ENCODE results near the gene CFAP300.

Gene CFAP300

GRCh38 chr11:102112509-102112821 lies 65.2 kb downstream of the CFAP300 start:
- H3K9ac ChIP-seq (ENCODE audit: low read length), result peak overlapping the region; percentile 95
- peak overlapping the region; percentile 91 for H3K4me3 ChIP-seq (ENCODE audit: low read length)
- peaks cover 7% of the 10 kb centered on the region for H3K36me3 ChIP-seq (ENCODE audit: control insufficient read depth, low read depth, low read length)
- H3K4me1 ChIP-seq (ENCODE audit: control insufficient read depth, low read depth, low read length), result peaks cover 58% of the 10 kb centered on the region
- H3K27ac ChIP-seq (ENCODE audit: low read length), result peak overlapping the region; percentile 68
- peaks cover 6% of the 10 kb centered on the region for H3K27me3 ChIP-seq (ENCODE audit: control insufficient read depth, insufficient read depth, low read length)
- no peaks in the 10 kb centered on the region for H3K9me3 ChIP-seq (ENCODE audit: control insufficient read depth, low read depth, low read length)

DNA sequence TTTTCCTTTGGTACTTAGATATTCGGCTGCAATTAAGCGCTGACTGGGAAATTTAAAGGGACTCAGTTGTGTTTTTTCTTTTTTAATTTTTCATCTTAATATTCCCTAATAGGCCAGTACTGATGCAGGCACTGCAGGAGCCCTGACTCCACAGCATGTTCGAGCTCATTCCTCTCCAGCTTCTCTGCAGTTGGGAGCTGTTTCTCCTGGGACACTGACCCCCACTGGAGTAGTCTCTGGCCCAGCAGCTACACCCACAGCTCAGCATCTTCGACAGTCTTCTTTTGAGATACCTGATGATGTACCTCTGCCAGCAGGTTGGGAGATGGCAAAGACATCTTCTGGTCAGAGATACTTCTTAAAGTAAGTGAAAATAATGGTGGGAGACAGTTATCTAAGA lies 66.8 kb downstream of the CFAP300 start:
- peaks cover under 1% of the 10 kb centered on the region for H3K27me3 ChIP-seq (ENCODE audit: control insufficient read depth, insufficient read depth, low read length)
- peaks cover 64% of the 10 kb centered on the region for H3K4me1 ChIP-seq (ENCODE audit: control insufficient read depth, low read depth, low read length)
- H3K27ac ChIP-seq (ENCODE audit: low read length), result no peak overlapping the region
- no peak overlapping the region for H3K9ac ChIP-seq (ENCODE audit: low read length)
- no peaks in the 10 kb centered on the region for H3K9me3 ChIP-seq (ENCODE audit: control insufficient read depth, low read depth, low read length)
- no peak overlapping the region for H3K4me3 ChIP-seq (ENCODE audit: low read length)
- H3K36me3 ChIP-seq (ENCODE audit: control insufficient read depth, low read depth, low read length), result peaks cover 7% of the 10 kb centered on the region

- Histone ChIP-seq H3K4me3 (ENCODE audit: low read length) (peak overlapping the region; percentile 44), H3K36me3 (ENCODE audit: control insufficient read depth, low read depth, low read length) (peaks cover 7% of the 10 kb centered on the region), H3K27me3 (ENCODE audit: control insufficient read depth, insufficient read depth, low read length) (no peaks in the 10 kb centered on the region), H3K9ac (ENCODE audit: low read length) (peak overlapping the region; percentile 24), H3K4me1 (ENCODE audit: control insufficient read depth, low read depth, low read length) (peaks cover 73% of the 10 kb centered on the region), H3K27ac (ENCODE audit: low read length) (no peak overlapping the region), H3K9me3 (ENCODE audit: control insufficient read depth, low read depth, low read length) (no peaks in the 10 kb centered on the region)
Measured at GRCh38 chr11:102115557-102115956, 68.3 kb downstream of the CFAP300 start.

GRCh38 chr11:102116453-102117205 lies 69.4 kb downstream of the CFAP300 start:
- no peaks in the 10 kb centered on the region for H3K27me3 ChIP-seq (ENCODE audit: control insufficient read depth, insufficient read depth, low read length)
- no peak overlapping the region for H3K27ac ChIP-seq (ENCODE audit: low read length)
- no peak overlapping the region for H3K4me3 ChIP-seq (ENCODE audit: low read length)
- H3K9ac ChIP-seq (ENCODE audit: low read length), result no peak overlapping the region
- H3K36me3 ChIP-seq (ENCODE audit: control insufficient read depth, low read depth, low read length), result peaks cover 7% of the 10 kb centered on the region
- H3K9me3 ChIP-seq (ENCODE audit: control insufficient read depth, low read depth, low read length), result no peaks in the 10 kb centered on the region
- peaks cover 78% of the 10 kb centered on the region for H3K4me1 ChIP-seq (ENCODE audit: control insufficient read depth, low read depth, low read length)

DNA sequence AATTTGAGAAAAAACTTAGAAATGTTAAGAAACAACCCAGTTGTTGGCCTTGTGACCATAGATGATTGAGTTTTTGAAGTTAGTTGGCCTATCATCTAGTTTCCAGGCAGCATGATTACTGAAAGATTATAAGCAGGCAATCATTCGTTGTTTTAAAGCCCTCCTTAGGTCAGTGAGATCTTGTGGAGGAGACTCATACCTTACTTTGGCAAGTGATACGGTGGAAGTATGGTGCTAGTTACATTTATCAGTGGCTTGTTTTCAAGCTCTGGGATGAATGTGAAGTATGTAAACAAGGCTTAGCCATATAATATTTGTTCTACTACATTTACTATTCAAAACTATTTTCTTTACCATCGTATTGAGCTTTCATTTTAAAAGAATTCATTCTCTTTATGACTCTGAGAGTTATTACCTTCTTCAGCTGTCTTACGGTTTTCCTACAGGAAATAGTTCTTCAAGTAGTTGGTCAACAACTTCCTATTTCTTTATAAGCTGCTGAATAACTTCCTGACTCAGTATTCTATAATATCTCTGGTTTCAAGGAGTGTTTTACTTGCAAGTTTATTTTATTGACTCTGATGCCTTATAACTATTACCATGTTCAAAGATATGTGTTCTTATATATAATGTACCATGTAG lies 70.4 kb downstream of the CFAP300 start:
- Histone ChIP-seq H3K9me3 (ENCODE audit: control insufficient read depth, low read depth, low read length) (no peaks in the 10 kb centered on the region), H3K27me3 (ENCODE audit: control insufficient read depth, insufficient read depth, low read length) (no peaks in the 10 kb centered on the region), H3K27ac (ENCODE audit: low read length) (no peak overlapping the region), H3K9ac (ENCODE audit: low read length) (no peak overlapping the region), H3K4me1 (ENCODE audit: control insufficient read depth, low read depth, low read length) (peaks cover 76% of the 10 kb centered on the region), H3K4me3 (ENCODE audit: low read length) (no peak overlapping the region), H3K36me3 (ENCODE audit: control insufficient read depth, low read depth, low read length) (peaks cover 7% of the 10 kb centered on the region)

DNA sequence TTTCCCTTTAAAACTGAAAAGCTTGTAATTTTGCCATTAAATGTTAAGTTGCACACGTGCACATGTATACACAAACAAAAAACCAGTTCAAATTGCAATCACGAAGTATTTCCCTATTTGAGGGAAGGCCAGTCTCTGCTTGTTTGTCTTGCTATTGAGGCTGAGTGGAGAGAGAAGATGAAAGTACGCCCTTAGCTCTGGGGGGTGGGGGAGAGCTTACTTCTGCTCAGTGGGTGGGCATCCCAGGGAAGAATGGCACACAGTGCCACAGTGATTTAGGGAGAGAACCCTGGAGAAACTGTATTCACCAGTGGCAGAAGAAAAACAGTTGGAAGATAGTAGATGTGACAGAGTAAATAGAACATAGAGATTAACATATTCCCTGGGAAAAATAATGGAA lies 71.7 kb downstream of the CFAP300 start:
- H3K4me1 ChIP-seq (ENCODE audit: control insufficient read depth, low read depth, low read length), result peaks cover 68% of the 10 kb centered on the region
- no peak overlapping the region for H3K9ac ChIP-seq (ENCODE audit: low read length)
- H3K36me3 ChIP-seq (ENCODE audit: control insufficient read depth, low read depth, low read length), result peaks cover 7% of the 10 kb centered on the region
- no peaks in the 10 kb centered on the region for H3K27me3 ChIP-seq (ENCODE audit: control insufficient read depth, insufficient read depth, low read length)
- no peaks in the 10 kb centered on the region for H3K9me3 ChIP-seq (ENCODE audit: control insufficient read depth, low read depth, low read length)
- peak overlapping the region; percentile 2 for H3K4me3 ChIP-seq (ENCODE audit: low read length)
- no peak overlapping the region for H3K27ac ChIP-seq (ENCODE audit: low read length)

GRCh38 chr11:102119997-102120396 lies 72.8 kb downstream of the CFAP300 start:
- H3K27me3 ChIP-seq (ENCODE audit: control insufficient read depth, insufficient read depth, low read length), result no peaks in the 10 kb centered on the region
- no peaks in the 10 kb centered on the region for H3K9me3 ChIP-seq (ENCODE audit: control insufficient read depth, low read depth, low read length)
- peaks cover 57% of the 10 kb centered on the region for H3K4me1 ChIP-seq (ENCODE audit: control insufficient read depth, low read depth, low read length)
- peaks cover 3% of the 10 kb centered on the region for H3K36me3 ChIP-seq (ENCODE audit: control insufficient read depth, low read depth, low read length)
- no peak overlapping the region for H3K9ac ChIP-seq (ENCODE audit: low read length)
- H3K27ac ChIP-seq (ENCODE audit: low read length), result no peak overlapping the region
- peak overlapping the region; percentile 3 for H3K4me3 ChIP-seq (ENCODE audit: low read length)

DNA sequence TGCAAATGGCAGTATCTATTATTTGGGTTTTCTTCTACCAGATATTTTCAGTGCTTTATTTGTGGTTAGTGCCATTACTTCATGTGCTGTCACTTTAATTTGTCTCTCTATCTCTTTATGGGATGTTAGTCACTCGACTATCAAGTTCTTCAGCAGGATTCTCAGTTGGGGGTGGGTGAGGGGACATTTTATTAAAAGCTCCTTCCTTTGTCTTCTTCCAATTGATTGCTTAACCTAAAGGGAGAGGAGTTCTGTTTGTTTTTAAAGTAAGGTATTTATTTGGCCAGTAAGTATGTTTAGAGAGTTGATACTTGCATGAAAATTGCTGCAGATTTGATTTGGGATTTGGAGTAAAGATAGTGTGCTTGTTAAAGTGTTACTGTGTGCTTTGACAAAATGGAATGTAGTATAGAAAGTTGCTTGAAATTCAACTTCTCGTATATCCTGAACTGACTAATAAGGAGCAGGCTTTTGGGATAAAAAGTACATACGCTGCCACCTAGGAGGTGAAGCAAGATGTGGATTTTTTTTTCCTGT lies 73.3 kb downstream of the CFAP300 start:
- Histone ChIP-seq H3K4me1 (ENCODE audit: control insufficient read depth, low read depth, low read length) (peaks cover 53% of the 10 kb centered on the region), H3K4me3 (ENCODE audit: low read length) (peak overlapping the region; percentile 3), H3K36me3 (ENCODE audit: control insufficient read depth, low read depth, low read length) (no peaks in the 10 kb centered on the region), H3K9ac (ENCODE audit: low read length) (no peak overlapping the region), H3K27me3 (ENCODE audit: control insufficient read depth, insufficient read depth, low read length) (no peaks in the 10 kb centered on the region), H3K9me3 (ENCODE audit: control insufficient read depth, low read depth, low read length) (no peaks in the 10 kb centered on the region), H3K27ac (ENCODE audit: low read length) (no peak overlapping the region)

GRCh38 chr11:102121329-102121728 lies 74.1 kb downstream of the CFAP300 start:
- Histone ChIP-seq H3K36me3 (ENCODE audit: control insufficient read depth, low read depth, low read length) (peaks cover 4% of the 10 kb centered on the region), H3K4me3 (ENCODE audit: low read length) (no peak overlapping the region), H3K27me3 (ENCODE audit: control insufficient read depth, insufficient read depth, low read length) (no peaks in the 10 kb centered on the region), H3K27ac (ENCODE audit: low read length) (no peak overlapping the region), H3K9me3 (ENCODE audit: control insufficient read depth, low read depth, low read length) (peaks cover 2% of the 10 kb centered on the region), H3K4me1 (ENCODE audit: control insufficient read depth, low read depth, low read length) (peaks cover 46% of the 10 kb centered on the region), H3K9ac (ENCODE audit: low read length) (no peak overlapping the region)

Data from iPS-18a (cell line).